ENCODE data around the gene PHLPP1. TPM values are rescaled to one million over a fixed set of nuclear protein-coding genes. Genes with fewer than 3 reads are reported as not detected.

PHLPP1 gene
- total RNA-seq, 4 donors from 2014 or later = 28.1 to 56.6 (median 37.1) TPM

DNA sequence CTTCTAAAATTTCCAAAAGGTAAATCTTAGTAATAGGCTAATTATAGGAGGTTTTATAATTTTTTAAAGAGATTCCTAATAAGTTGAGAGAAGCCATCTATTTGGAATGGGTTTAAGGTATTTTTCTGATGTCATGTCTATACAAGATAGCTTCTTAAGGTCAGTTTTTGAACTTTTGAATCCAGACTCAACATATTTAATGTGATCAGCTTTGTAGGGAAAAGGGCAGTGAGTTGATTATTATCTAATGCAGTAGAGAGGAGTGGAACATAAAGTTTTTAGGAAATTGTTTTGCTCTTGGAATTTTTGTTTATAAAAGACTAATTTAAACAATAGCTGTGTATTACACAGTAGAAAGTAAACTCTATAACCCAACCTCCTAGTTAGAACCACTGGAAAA, 96.3 kb downstream of the PHLPP1 start:
- no peak for TF ChIP-seq CTCF (IDR thresholded peaks at IDR 0.05)
- no peak for TF ChIP-seq EP300 (IDR thresholded peaks at IDR 0.05)
- no peak for TF ChIP-seq POLR2AphosphoS5 (IDR thresholded peaks at IDR 0.05)
- TF ChIP-seq POLR2A (IDR thresholded peaks at IDR 0.05) = no peak

GRCh38 chr18:62812242-62812641, 96.9 kb downstream of the PHLPP1 start:
- Histone ChIP-seq H3K4me1 (peaks cover 6% of the 10 kb centered on the region), H3K9me3 (no peaks in the 10 kb centered on the region), H3K27ac (no peak overlapping the region), H3K36me3 (no peaks in the 10 kb centered on the region), H3K4me3 (no peak overlapping the region), H3K27me3 (no peaks in the 10 kb centered on the region)
- no peak for TF ChIP-seq POLR2A (IDR thresholded peaks at IDR 0.05)
- TF ChIP-seq EP300 (IDR thresholded peaks at IDR 0.05) = no peak
- TF ChIP-seq CTCF (IDR thresholded peaks at IDR 0.05) = no peak
- TF ChIP-seq POLR2AphosphoS5 (IDR thresholded peaks at IDR 0.05) = no peak
- DNase-seq (ENCODE audit: low spot score in 2 of 2) = no peak
- 89% methylated on average over 3 of the region's 3 CpGs for WGBS

More for the DNA sequence above, 96.3 kb downstream of the PHLPP1 start:
- H3K9me3 ChIP-seq = no peaks in the 10 kb centered on the region
- H3K27ac ChIP-seq = no peak overlapping the region
- no peaks in the 10 kb centered on the region for H3K36me3 ChIP-seq
- H3K4me1 ChIP-seq = peaks cover 6% of the 10 kb centered on the region
- no peaks in the 10 kb centered on the region for H3K27me3 ChIP-seq
- H3K4me3 ChIP-seq = no peak overlapping the region
- DNase-seq (ENCODE audit: low spot score in 2 of 2) = no peak

DNA sequence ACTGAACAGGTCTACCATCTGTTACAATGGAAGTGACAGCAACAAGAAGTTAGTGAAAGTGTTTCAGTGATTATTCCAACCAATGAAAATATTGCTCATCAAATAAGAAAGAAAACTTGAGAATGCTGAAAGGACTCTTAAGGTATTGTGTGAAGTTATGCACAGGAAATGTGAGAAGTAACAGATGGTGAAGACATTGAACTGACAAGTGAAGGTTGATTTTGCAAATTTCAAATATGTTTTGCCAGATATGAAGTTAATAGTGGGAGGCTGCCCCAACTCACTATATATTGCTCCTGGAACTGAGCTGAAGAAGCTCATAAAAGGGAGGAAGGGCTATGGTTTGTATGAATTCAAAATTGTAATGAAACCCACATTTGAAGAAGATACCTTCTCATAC, 97.5 kb downstream of the PHLPP1 start:
- Histone ChIP-seq H3K4me3 (no peak overlapping the region), H3K4me1 (peaks cover 6% of the 10 kb centered on the region), H3K36me3 (no peaks in the 10 kb centered on the region), H3K9me3 (no peaks in the 10 kb centered on the region), H3K27me3 (no peaks in the 10 kb centered on the region), H3K27ac (no peak overlapping the region)
- DNase-seq (ENCODE audit: low spot score in 2 of 2) = no peak
- TF ChIP-seq POLR2A (IDR thresholded peaks at IDR 0.05) = no peak
- no peak for TF ChIP-seq CTCF (IDR thresholded peaks at IDR 0.05)
- no peak for TF ChIP-seq EP300 (IDR thresholded peaks at IDR 0.05)
- no peak for TF ChIP-seq POLR2AphosphoS5 (IDR thresholded peaks at IDR 0.05)

GRCh38 chr18:62814132-62814759, 98.9 kb downstream of the PHLPP1 start:
- Histone ChIP-seq H3K36me3 (no peaks in the 10 kb centered on the region), H3K9me3 (no peaks in the 10 kb centered on the region), H3K27me3 (no peaks in the 10 kb centered on the region), H3K27ac (no peak overlapping the region), H3K4me1 (peaks cover 6% of the 10 kb centered on the region), H3K4me3 (no peak overlapping the region)
- WGBS = 54% methylated on average over 2 of the region's 2 CpGs
- TF ChIP-seq EP300 (IDR thresholded peaks at IDR 0.05) = no peak
- TF ChIP-seq POLR2AphosphoS5 (IDR thresholded peaks at IDR 0.05) = no peak
- TF ChIP-seq CTCF (IDR thresholded peaks at IDR 0.05) = no peak
- no peak for TF ChIP-seq POLR2A (IDR thresholded peaks at IDR 0.05)
- DNase-seq (ENCODE audit: low spot score in 2 of 2) = no peak

GRCh38 chr18:62825382-62825781, 110.0 kb downstream of the PHLPP1 start:
- 96% methylated on average over 1 of the region's 1 CpG for WGBS

More at GRCh38 chr18:62825382-62825781, 110.0 kb downstream of the PHLPP1 start:
- DNase-seq (ENCODE audit: low spot score in 2 of 2) = no peak
- no peaks in the 10 kb centered on the region for H3K9me3 ChIP-seq
- H3K27ac ChIP-seq = no peak overlapping the region
- H3K36me3 ChIP-seq = peaks cover 7% of the 10 kb centered on the region
- H3K27me3 ChIP-seq = no peaks in the 10 kb centered on the region
- TF ChIP-seq EP300 (IDR thresholded peaks at IDR 0.05) (no peak), POLR2A (IDR thresholded peaks at IDR 0.05) (no peak), POLR2AphosphoS5 (IDR thresholded peaks at IDR 0.05) (no peak), CTCF (IDR thresholded peaks at IDR 0.05) (no peak)
- peaks cover 9% of the 10 kb centered on the region for H3K4me1 ChIP-seq
- H3K4me3 ChIP-seq = no peak overlapping the region

Data from suprapubic skin (tissue), 4 donors.